MM.1S (cell line): ENCODE results near the gene DNAJC15.

ENCODE experiments used
- EZH2 ChIP-seq: fragments of 300-600 bp; sonication (generic); optimal IDR thresholded peaks from 2 replicates; pipeline ENCODE3; 2017; ENCODE audit warnings: low read depth, mild to moderate bottlenecking, antibody characterized with exemption, low read length, mixed read lengths
- TF ChIP-seq, protein P1 (sequence below): fragments of 300-600 bp; sonication (generic); IDR thresholded peaks from 2 replicates; pipeline ENCODE4 v1.5.1; 2016; ENCODE audit warnings: antibody characterized with exemption, low read length, mixed read lengths

DNA sequence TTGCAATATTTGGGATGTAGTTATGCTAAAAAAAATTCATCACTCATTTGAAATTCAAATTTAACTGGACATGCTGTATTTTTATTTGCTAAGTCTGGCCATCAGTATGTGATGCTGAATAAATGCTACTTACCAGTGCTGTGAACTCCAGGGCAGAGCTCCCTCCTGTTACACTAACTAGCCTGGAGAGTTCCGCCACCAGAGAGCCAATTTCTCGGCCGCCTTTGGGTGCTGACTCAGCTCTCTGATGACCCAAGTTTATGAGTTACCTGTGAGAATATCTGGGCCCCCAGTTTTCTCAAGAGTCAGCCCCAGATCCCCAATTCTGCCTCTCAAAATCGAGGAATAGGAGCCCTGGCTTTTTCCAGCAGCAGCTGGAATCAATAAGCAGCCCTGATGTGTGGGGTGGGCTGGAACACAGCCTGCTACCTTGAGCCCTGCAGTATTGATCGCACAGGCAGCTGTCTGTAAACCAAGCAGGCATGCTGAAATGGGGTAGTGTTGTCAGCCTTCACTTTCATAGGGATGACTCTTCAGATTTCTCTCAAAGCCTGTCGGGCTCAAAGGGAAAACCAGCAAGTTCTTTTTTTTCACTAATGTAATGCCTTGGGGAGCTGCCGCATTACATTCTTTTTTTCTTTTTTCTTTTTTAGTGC is 113.7 kb downstream of the DNAJC15 start:
- TF ChIP-seq, protein P1, sequence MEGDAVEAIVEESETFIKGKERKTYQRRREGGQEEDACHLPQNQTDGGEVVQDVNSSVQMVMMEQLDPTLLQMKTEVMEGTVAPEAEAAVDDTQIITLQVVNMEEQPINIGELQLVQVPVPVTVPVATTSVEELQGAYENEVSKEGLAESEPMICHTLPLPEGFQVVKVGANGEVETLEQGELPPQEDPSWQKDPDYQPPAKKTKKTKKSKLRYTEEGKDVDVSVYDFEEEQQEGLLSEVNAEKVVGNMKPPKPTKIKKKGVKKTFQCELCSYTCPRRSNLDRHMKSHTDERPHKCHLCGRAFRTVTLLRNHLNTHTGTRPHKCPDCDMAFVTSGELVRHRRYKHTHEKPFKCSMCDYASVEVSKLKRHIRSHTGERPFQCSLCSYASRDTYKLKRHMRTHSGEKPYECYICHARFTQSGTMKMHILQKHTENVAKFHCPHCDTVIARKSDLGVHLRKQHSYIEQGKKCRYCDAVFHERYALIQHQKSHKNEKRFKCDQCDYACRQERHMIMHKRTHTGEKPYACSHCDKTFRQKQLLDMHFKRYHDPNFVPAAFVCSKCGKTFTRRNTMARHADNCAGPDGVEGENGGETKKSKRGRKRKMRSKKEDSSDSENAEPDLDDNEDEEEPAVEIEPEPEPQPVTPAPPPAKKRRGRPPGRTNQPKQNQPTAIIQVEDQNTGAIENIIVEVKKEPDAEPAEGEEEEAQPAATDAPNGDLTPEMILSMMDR = no peak
- no peak for TF ChIP-seq EZH2
